Gastrocnemius medialis (tissue), 4 donors: ENCODE measurements around the gene ZSCAN25. TPM values are rescaled to one million over a fixed set of nuclear protein-coding genes. Genes with fewer than 3 reads are reported as not detected.

Experiments
- ATAC-seq, 2 donors: fragments of 150-250 bp; one replicate each; pipeline ENCODE4 v1.9.1; 2016
- DNase-seq, 2 donors: peaks; one replicate each; pipeline ENCODE4 v3.0.0-alpha.2; 2019
- H3K27ac ChIP-seq, 4 donors: fragments of 200-600 bp; sonication (generic); 1 replicate in 1 of 4; 2 replicates in 3 of 4; pipeline ENCODE4 v1.5.1; 2016 to 2018; ENCODE audit warnings: mild to moderate bottlenecking in 2 of 4, moderate library complexity in 1 of 4
- H3K27me3 ChIP-seq, 3 donors: fragments of 200-600 bp; sonication (generic) in 2 of 3; 1 replicate in 1 of 3; 2 replicates in 2 of 3; pipeline versions ENCODE4 v1.5.1 to v1.6.0; 2016 to 2019; ENCODE audit warnings: mild to moderate bottlenecking in 1 of 3, moderate library complexity in 1 of 3
- H3K36me3 ChIP-seq, 2 donors: fragments of 200-600 bp; sonication (generic) in 1 of 2; one replicate each; pipeline ENCODE4 v1.5.1; 2017 to 2018
- H3K4me1 ChIP-seq, 2 donors: fragments of 200-600 bp; sonication (generic) in 1 of 2; one replicate each; pipeline ENCODE4 v1.5.1; 2016 to 2017; ENCODE audit warnings: mild to moderate bottlenecking in 2 of 2
- H3K4me3 ChIP-seq, 4 donors: fragments of 200-600 bp; sonication (generic) in 3 of 4; 1 replicate in 1 of 4; 2 replicates in 3 of 4; pipeline ENCODE4 v1.5.1; 2016 to 2019; ENCODE audit warnings: mild to moderate bottlenecking in 2 of 4
- H3K9me3 ChIP-seq, 3 donors: fragments of 200-600 bp; sonication (generic) in 2 of 3; 1 replicate in 1 of 3; 2 replicates in 2 of 3; pipeline ENCODE4 v1.5.1; 2016 to 2019
- CTCF ChIP-seq, 5 experiments: fragments of 450-650 bp in 3 of 5; fragments of 200-600 bp in 2 of 5; sonication (generic) in 2 of 5; IDR thresholded peaks in 4 of 5; conservative IDR thresholded peaks in 1 of 5; 1 replicate in 4 of 5; 2 replicates in 1 of 5; pipeline ENCODE4 v1.5.1; 2016 to 2019; ENCODE audit warnings: antibody characterized with exemption in 5 of 5, mild to moderate bottlenecking in 3 of 5, moderate library complexity in 3 of 5
- POLR2A ChIP-seq, 2 donors: fragments of 450-650 bp; IDR thresholded peaks; one replicate each; pipeline ENCODE4 v1.6.1; 2017; ENCODE audit warnings: antibody characterized with exemption in 2 of 2, mild to moderate bottlenecking in 2 of 2, moderate library complexity in 2 of 2
- in situ Hi-C, 4 donors: fragments of 200-750 bp; cut with MboI; loops; one replicate each; pipeline versions ENCODE4 v1.15.0 to v1.8.0; 2017; ENCODE audit warnings: low sequenced_read_pairs in 4 of 4
- intact Hi-C: fragments of 100-400 bp; cut with DNase I; formaldehyde crosslinking; loops from one replicate; pipeline ENCODE4 v1.15.1; 2023; ENCODE audit warnings: low total_unique reads
- total RNA-seq, 4 donors: library from RNA; depleted of rRNA; stranded (reverse); fragments of >200 nt; gene quantifications; one replicate each; pipeline versions ENCODE4 v1.1.0 to v1.2.3, GENCODE V29; 2016

The ZSCAN25 gene
- total RNA-seq, 4 donors from 2014 or later = 6.0 to 7.9 (median 7.2) TPM

GRCh38 chr7:99594948-99595745, 21.6 kb upstream of the ZSCAN25 start:
- H3K27ac ChIP-seq = no peak overlapping the region
- no peaks in the 10 kb centered on the region for H3K36me3 ChIP-seq
- ATAC-seq = no peak
- no peaks in the 10 kb centered on the region for H3K9me3 ChIP-seq
- H3K4me1 ChIP-seq = no peaks in the 10 kb centered on the region
- DNase-seq = no peak
- H3K27me3 ChIP-seq = no peaks in the 10 kb centered on the region
- TF ChIP-seq CTCF (IDR thresholded peaks at IDR 0.05 in 4 of 5, conservative IDR thresholded peaks at IDR 0.05 in 1 of 5) (no peak), POLR2A (IDR thresholded peaks at IDR 0.05) (no peak)
- in situ Hi-C loops = no loop called here
- H3K4me3 ChIP-seq = no peak overlapping the region
- intact Hi-C loops = no loop called here

GRCh38 chr7:99596408-99596955, 20.3 kb upstream of the ZSCAN25 start:
- DNase-seq (no peak), ATAC-seq (no peak)
- H3K36me3 ChIP-seq = no peaks in the 10 kb centered on the region
- no peaks in the 10 kb centered on the region for H3K4me1 ChIP-seq
- intact Hi-C loops = no loop called here
- TF ChIP-seq CTCF (IDR thresholded peaks at IDR 0.05 in 4 of 5, conservative IDR thresholded peaks at IDR 0.05 in 1 of 5) = no peak
- TF ChIP-seq POLR2A (IDR thresholded peaks at IDR 0.05) = no peak
- no peaks in the 10 kb centered on the region for H3K9me3 ChIP-seq
- no peak overlapping the region for H3K27ac ChIP-seq
- H3K27me3 ChIP-seq = no peaks in the 10 kb centered on the region
- in situ Hi-C loops = no loop called here
- H3K4me3 ChIP-seq = no peak overlapping the region

GRCh38 chr7:99597762-99598501, 18.8 kb upstream of the ZSCAN25 start, which contains the start of gene TMEM225B:
TMEM225B (plus strand) TSS chr7:99598267; CDS start chr7:99604389, 6,122 bp downstream.
- DNase-seq (no peak), ATAC-seq (no peak)
- H3K36me3 ChIP-seq = no peaks in the 10 kb centered on the region
- TF ChIP-seq POLR2A (IDR thresholded peaks at IDR 0.05) (no peak), CTCF (IDR thresholded peaks at IDR 0.05 in 4 of 5, conservative IDR thresholded peaks at IDR 0.05 in 1 of 5) (no peak)
- intact Hi-C loops (no loop called here), in situ Hi-C loops (no loop called here)
- no peaks in the 10 kb centered on the region for H3K9me3 ChIP-seq
- H3K4me1 ChIP-seq = no peaks in the 10 kb centered on the region
- H3K4me3 ChIP-seq = no peak within 1 kb of the TSS
- no peaks in the 10 kb centered on the region for H3K27me3 ChIP-seq
- no peak within 1 kb of the TSS for H3K27ac ChIP-seq

GRCh38 chr7:99599836-99600235, 16.9 kb upstream of the ZSCAN25 start:
- intact Hi-C loops = no loop called here
- in situ Hi-C loops = no loop called here
- Histone ChIP-seq H3K27me3 (no peaks in the 10 kb centered on the region), H3K9me3 (no peaks in the 10 kb centered on the region), H3K27ac (no peak overlapping the region), H3K36me3 (no peaks in the 10 kb centered on the region), H3K4me1 (no peaks in the 10 kb centered on the region), H3K4me3 (no peak overlapping the region)
- TF ChIP-seq POLR2A (IDR thresholded peaks at IDR 0.05) (no peak), CTCF (IDR thresholded peaks at IDR 0.05 in 4 of 5, conservative IDR thresholded peaks at IDR 0.05 in 1 of 5) (no peak)
- ATAC-seq (no peak), DNase-seq (no peak)
